Fibroblast of mammary gland (primary cell): ENCODE measurements around the gene PEX26.

Experiments
- DNase-seq: peaks from one replicate; pipeline ENCODE4 v3.0.0-alpha.2; 2010; ENCODE audit warnings: low read depth
- H3K4me3 ChIP-seq: 2 replicates; pipeline ENCODE4 v1.5.1; 2011; ENCODE audit warnings: low read depth, mild to moderate bottlenecking, low read length, moderate library complexity; ENCODE audit not compliant: control insufficient read depth
- TF ChIP-seq, protein P1 (sequence below): conservative IDR thresholded peaks from 2 replicates; pipeline ENCODE4 v1.5.1; 2011; ENCODE audit warnings: low read depth, low read length, inconsistent platforms; ENCODE audit not compliant: control insufficient read depth, insufficient read depth

The PEX26 gene

DNA sequence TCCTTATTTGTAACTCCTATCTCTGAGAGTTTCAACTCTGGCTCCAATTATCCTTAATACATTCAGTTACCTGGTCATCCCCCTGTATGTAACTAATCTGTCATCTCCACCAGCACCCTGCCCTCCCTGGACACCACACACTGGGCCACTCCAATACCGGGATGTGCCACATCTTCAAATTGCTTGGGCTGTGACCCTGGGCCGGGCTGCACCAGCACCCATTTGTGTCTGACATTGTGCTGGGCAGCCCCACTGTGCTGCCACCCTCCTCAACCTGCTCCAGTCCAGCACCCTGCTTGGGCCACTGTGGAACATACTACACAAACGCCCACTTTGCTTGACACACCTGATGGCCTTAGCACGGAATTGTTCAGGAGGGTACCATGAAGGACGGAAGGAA, 70.0 kb downstream of the PEX26 start:
- no peak overlapping the region for H3K4me3 ChIP-seq
- no peak for DNase-seq
- TF ChIP-seq, protein P1, sequence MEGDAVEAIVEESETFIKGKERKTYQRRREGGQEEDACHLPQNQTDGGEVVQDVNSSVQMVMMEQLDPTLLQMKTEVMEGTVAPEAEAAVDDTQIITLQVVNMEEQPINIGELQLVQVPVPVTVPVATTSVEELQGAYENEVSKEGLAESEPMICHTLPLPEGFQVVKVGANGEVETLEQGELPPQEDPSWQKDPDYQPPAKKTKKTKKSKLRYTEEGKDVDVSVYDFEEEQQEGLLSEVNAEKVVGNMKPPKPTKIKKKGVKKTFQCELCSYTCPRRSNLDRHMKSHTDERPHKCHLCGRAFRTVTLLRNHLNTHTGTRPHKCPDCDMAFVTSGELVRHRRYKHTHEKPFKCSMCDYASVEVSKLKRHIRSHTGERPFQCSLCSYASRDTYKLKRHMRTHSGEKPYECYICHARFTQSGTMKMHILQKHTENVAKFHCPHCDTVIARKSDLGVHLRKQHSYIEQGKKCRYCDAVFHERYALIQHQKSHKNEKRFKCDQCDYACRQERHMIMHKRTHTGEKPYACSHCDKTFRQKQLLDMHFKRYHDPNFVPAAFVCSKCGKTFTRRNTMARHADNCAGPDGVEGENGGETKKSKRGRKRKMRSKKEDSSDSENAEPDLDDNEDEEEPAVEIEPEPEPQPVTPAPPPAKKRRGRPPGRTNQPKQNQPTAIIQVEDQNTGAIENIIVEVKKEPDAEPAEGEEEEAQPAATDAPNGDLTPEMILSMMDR, result no peak

DNA sequence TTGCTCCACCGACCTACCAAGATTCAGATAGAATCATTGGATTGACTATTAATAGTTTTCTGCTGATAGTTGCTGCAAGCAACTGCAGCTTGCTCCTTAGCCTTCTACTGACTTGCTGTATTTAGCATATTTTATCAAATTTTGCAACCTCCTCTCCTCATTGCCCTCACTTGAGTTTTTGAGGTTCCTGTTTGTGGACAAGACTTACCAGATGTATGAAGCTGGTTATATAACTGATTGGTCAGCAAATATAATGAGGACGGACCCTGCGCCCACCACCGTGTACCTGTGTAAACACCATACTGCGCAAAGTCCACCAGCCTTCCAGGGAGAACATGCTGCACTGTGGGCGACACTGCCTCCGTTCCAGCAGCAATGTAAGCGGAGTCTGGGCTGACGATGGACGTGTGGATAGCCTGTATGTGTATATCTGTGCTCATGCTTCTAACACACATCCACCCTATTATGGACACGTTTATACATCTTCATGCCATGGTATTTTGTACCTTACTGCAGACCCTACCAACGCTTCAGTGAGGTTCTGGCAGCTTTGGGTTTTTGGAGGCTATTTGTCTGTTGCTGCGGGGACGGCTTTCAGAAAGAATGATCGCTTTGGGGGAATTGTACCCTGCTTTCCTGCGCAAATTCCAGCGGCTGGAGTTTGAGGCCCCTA, 70.6 kb downstream of the PEX26 start:
- no peak overlapping the region for H3K4me3 ChIP-seq
- DNase-seq, result no peak
- TF ChIP-seq, protein P1, result no peak

DNA sequence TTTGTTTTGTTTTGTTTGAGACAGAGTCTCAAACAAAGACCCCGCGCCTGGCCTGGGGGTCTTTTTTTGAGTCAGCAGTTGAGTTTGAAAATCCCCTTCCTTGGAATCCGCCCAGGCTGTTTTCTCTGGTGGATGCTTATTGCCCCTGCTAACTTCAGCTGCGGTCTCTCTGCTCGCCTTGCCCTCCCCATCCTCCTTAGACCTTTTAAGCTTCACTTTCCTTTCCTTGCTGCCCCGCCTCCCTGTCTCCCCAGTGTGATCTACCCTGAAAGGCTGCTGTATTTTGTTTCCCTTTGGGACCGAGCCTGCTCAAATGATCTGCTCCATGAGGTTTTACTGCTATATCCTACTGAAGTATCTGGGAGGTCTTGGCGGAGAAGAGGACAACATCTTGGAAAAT, 74.7 kb downstream of the PEX26 start:
- no peak for DNase-seq
- TF ChIP-seq, protein P1, result no peak
- H3K4me3 ChIP-seq, result no peak overlapping the region

DNA sequence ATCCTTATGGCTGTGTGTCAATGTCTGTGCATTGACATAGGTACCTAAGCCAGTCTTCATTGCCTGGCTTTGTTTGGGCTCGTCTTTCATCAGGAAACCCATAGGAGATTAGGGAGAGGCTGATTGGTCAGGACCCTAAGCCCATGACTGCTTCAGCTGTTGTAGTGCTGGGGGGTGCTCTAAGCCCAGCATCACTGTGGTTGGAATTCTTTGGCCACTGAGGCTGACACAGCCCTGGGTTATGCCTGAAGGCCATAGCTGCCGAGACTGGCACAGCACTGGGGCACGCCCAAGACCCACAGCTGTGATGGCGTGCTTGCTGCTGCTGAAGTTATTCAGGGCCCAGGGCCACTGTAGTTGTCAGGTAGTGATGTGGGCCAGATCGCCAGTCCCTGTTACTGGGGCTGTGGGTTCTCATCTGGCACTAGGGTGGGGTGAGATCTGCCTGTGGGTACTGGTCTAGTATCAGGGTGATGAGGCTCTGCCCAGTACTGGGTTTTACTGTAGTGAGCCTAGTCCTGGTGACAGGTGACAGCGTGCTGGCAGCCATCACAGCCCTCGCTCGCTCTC, 77.1 kb downstream of the PEX26 start:
- DNase-seq, result no peak
- TF ChIP-seq, protein P1, result no peak
- H3K4me3 ChIP-seq, result no peak overlapping the region
